ENCODE data around the gene C17orf50. TPM values are rescaled to one million over a fixed set of nuclear protein-coding genes. Genes with fewer than 3 reads are reported as not detected.

The C17orf50 gene
- total RNA-seq, 4 donors from 2014 or later: not detected

DNA sequence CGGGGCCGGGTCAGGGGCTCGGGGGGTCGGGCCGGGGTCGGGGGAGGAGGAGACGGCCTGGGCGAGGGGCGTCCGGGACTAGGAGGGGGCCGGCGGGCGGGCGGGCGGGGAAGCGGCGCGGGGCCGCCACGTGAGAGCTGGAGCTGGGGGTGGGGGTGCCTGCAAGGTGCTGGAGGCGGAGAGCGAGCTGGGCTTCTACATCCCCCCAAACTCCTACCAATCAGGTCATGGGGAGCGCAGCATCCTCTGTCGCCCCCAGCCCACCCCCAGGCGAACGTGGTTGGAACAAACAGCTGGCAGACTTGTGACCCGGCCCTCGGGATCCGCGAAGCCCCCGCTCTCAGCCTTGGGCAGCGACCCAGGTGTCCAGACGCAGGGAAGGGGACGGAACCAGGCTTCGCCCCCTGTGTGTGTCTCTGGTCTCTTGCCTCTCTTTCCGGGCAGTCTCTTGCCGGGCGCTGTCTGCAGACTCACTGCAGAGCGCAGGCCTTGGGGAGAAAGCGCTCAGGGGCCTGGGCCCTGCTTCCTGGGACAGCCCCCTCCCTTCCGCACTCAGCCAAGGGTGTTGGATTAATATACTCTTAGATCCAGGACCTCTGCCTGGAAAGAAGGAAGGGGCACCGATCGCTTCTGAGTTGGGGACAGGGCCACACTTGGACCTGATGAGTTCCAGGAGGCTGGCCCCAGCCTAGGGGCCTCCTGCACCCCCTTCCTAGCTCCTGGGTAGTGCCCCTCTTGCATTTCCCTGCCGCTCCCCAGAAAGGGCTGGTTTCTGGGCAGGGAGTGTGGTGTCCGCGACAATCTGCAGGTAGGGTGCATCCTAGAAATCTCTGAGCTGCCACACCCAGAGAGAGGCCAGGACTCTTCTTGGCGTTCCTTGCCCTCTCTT lies 28.5 kb upstream of the C17orf50 start:
- in situ Hi-C loops (cut with MboI; ENCODE audit: low pct_ligation_motif_present in 1 of 4, low pct_unique_long_range_greater_than_20kb in 1 of 4, low sequenced_read_pairs in 3 of 4): loop anchor here (25.0 kb wide), 3 partner anchors 120 to 595 kb away; partner anchors contain the start of genes NLE1 (in 1 of the 4) and UNC45B (in 1 of the 4)
- 41% methylated on average over 15 of the region's 47 CpGs; no CpG with 5 or more reads in 1 of the 2 donors for WGBS, 2 donors (ENCODE audit: low coverage in 1 of 2)
- no peak for TF ChIP-seq POLR2AphosphoS5 (IDR thresholded peaks at IDR 0.05)
- TF ChIP-seq, protein P1, sequence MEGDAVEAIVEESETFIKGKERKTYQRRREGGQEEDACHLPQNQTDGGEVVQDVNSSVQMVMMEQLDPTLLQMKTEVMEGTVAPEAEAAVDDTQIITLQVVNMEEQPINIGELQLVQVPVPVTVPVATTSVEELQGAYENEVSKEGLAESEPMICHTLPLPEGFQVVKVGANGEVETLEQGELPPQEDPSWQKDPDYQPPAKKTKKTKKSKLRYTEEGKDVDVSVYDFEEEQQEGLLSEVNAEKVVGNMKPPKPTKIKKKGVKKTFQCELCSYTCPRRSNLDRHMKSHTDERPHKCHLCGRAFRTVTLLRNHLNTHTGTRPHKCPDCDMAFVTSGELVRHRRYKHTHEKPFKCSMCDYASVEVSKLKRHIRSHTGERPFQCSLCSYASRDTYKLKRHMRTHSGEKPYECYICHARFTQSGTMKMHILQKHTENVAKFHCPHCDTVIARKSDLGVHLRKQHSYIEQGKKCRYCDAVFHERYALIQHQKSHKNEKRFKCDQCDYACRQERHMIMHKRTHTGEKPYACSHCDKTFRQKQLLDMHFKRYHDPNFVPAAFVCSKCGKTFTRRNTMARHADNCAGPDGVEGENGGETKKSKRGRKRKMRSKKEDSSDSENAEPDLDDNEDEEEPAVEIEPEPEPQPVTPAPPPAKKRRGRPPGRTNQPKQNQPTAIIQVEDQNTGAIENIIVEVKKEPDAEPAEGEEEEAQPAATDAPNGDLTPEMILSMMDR (IDR thresholded peaks at IDR 0.05): no peak
- no peaks in the 10 kb centered on the region for H3K9me3 ChIP-seq
- intact Hi-C loops (cut with DNase I; ENCODE audit: low total_unique reads): no loop called here
- H3K36me3 ChIP-seq: no peaks in the 10 kb centered on the region
- peak overlapping the region; percentile 46 to 53 (median 50) for H3K4me3 ChIP-seq
- peaks cover 13% of the 10 kb centered on the region for H3K27me3 ChIP-seq
- peaks cover 6 to 19% (median 12%) of the 10 kb centered on the region in 4 donors for H3K4me1 ChIP-seq
- H3K27ac ChIP-seq: no peak overlapping the region
- DNase-seq: no peak

DNA sequence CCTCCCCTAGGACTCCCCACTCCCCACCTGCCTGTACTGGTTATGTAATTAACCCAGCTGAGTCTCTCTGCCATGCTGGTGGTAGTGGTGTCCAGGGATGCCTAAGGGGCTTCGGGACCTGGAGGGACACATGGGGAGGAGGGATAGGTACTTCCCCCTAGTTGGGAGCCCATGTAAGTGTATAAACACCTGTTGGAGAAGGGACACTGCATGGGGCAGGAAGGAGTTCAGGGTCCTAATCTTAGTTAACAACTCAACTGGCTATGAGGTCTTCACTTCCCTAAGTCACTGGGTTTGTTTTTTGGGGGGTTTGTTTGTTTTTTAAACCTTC lies 27.9 kb upstream of the C17orf50 start:
- Histone ChIP-seq H3K27me3 (peaks cover 13% of the 10 kb centered on the region), H3K4me3 (no peak overlapping the region), H3K36me3 (no peaks in the 10 kb centered on the region), H3K9me3 (no peaks in the 10 kb centered on the region), H3K4me1 (peaks cover 6 to 19% (median 11%) of the 10 kb centered on the region in 4 donors), H3K27ac (no peak overlapping the region)
- DNase-seq: no peak
- intact Hi-C loops (cut with DNase I; ENCODE audit: low total_unique reads): no loop called here
- TF ChIP-seq POLR2A (IDR thresholded peaks at IDR 0.05): no peak
- TF ChIP-seq POLR2AphosphoS5 (IDR thresholded peaks at IDR 0.05): no peak
- TF ChIP-seq EP300 (IDR thresholded peaks at IDR 0.05; ENCODE audit: low read depth): no peak
- TF ChIP-seq, protein P1 (IDR thresholded peaks at IDR 0.05): no peak
- 75% methylated on average over 1 of the region's 1 CpG; no CpG with 5 or more reads in 1 of the 2 donors for WGBS, 2 donors (ENCODE audit: low coverage in 1 of 2)
- in situ Hi-C loops (cut with MboI; ENCODE audit: low pct_ligation_motif_present in 1 of 4, low pct_unique_long_range_greater_than_20kb in 1 of 4, low sequenced_read_pairs in 3 of 4): loop anchor here (25.0 kb wide), 3 partner anchors 120 to 595 kb away; partner anchors contain the start of genes NLE1 (in 1 of the 4) and UNC45B (in 1 of the 4)

DNA sequence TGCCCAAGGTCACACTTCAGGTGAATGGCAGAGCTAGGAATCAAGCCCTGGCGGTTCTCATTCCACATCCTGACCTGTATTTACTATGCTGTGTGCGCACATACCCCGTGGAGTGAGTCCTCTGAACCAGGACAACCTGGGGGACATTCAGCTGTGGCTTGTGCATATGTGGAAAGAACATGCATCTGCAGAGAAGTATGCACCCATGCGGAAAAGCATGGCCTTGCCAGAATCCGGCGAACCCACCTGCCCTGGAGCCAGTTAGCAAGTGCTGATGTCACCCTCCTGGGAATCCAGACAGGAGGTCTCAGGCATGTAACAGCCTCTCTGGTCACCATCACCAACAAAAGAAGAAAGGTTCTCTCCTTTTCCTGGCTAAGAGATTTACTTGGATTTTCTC lies 27.3 kb upstream of the C17orf50 start:
- WGBS, 2 donors (ENCODE audit: low coverage in 1 of 2): 91% methylated on average over 6 of the region's 6 CpGs; no CpG with 5 or more reads in 1 of the 2 donors
- Histone ChIP-seq H3K27ac (no peak overlapping the region), H3K36me3 (no peaks in the 10 kb centered on the region), H3K27me3 (peaks cover 13% of the 10 kb centered on the region), H3K4me3 (no peak overlapping the region), H3K4me1 (peaks cover 6 to 19% (median 11%) of the 10 kb centered on the region in 4 donors), H3K9me3 (no peaks in the 10 kb centered on the region)
- in situ Hi-C loops (cut with MboI; ENCODE audit: low pct_ligation_motif_present in 1 of 4, low pct_unique_long_range_greater_than_20kb in 1 of 4, low sequenced_read_pairs in 3 of 4) (loop anchor here (25.0 kb wide), 3 partner anchors 121 to 596 kb away; partner anchors contain the start of genes NLE1 (in 1 of the 4) and UNC45B (in 1 of the 4)), intact Hi-C loops (cut with DNase I; ENCODE audit: low total_unique reads) (no loop called here)
- TF ChIP-seq POLR2A (IDR thresholded peaks at IDR 0.05) (no peak), POLR2AphosphoS5 (IDR thresholded peaks at IDR 0.05) (no peak), EP300 (IDR thresholded peaks at IDR 0.05; ENCODE audit: low read depth) (no peak)
- TF ChIP-seq, protein P1 (IDR thresholded peaks at IDR 0.05): no peak
- no peak for DNase-seq

DNA sequence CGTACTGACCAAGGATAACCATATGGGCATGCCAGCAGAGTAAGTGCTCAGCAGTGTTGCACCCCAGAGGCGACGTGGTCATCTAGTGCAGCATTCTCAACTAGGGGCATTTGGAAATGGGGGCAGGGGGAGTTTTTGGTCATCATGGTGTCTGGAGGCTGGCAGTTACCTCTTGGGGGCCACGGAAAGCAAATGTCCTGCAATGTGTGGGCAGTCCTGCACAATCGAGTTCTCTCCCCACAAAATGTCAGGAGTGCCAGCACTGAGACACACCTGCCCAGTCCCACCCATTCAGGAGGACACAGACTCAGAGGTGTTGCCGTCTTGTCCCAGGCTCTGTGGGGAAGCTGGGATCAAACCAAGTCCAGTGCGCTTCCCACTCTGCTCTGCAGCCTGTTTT lies 26.3 kb upstream of the C17orf50 start:
- no peaks in the 10 kb centered on the region for H3K9me3 ChIP-seq
- no peak overlapping the region for H3K27ac ChIP-seq
- DNase-seq: no peak
- WGBS, 2 donors (ENCODE audit: low coverage in 1 of 2): 82 to 92% methylated on average over 2 to 7 of the region's 7 CpGs
- in situ Hi-C loops (cut with MboI; ENCODE audit: low pct_ligation_motif_present in 1 of 4, low pct_unique_long_range_greater_than_20kb in 1 of 4, low sequenced_read_pairs in 3 of 4) (loop anchor here (25.0 kb wide), 3 partner anchors 122 to 597 kb away; partner anchors contain the start of genes NLE1 (in 1 of the 4) and UNC45B (in 1 of the 4)), intact Hi-C loops (cut with DNase I; ENCODE audit: low total_unique reads) (no loop called here)
- H3K4me3 ChIP-seq: no peak overlapping the region
- H3K4me1 ChIP-seq: peaks cover 6 to 19% (median 11%) of the 10 kb centered on the region in 4 donors
- TF ChIP-seq, protein P1 (IDR thresholded peaks at IDR 0.05): no peak
- no peak for TF ChIP-seq POLR2A (IDR thresholded peaks at IDR 0.05)
- no peak for TF ChIP-seq EP300 (IDR thresholded peaks at IDR 0.05; ENCODE audit: low read depth)
- TF ChIP-seq POLR2AphosphoS5 (IDR thresholded peaks at IDR 0.05): no peak
- no peaks in the 10 kb centered on the region for H3K36me3 ChIP-seq
- peaks cover 13% of the 10 kb centered on the region for H3K27me3 ChIP-seq
